Medulla oblongata (tissue), 1 donor: ENCODE data around the gene OBSL1.
A peak's percentile ranks its signal among the peaks of the same experiment; 100 is the strongest.

ENCODE experiments used
- DNase-seq: peaks from one replicate; pipeline ENCODE4 v3.0.0-alpha.2; 2015; ENCODE audit errors: extremely low spot score

Gene OBSL1

GRCh38 chr2:219565130-219566080 is 5.9 kb downstream of the OBSL1 start:
- DNase-seq, result no peak

GRCh38 chr2:219563271-219563928 is 7.9 kb downstream of the OBSL1 start:
- no peak for DNase-seq

DNA sequence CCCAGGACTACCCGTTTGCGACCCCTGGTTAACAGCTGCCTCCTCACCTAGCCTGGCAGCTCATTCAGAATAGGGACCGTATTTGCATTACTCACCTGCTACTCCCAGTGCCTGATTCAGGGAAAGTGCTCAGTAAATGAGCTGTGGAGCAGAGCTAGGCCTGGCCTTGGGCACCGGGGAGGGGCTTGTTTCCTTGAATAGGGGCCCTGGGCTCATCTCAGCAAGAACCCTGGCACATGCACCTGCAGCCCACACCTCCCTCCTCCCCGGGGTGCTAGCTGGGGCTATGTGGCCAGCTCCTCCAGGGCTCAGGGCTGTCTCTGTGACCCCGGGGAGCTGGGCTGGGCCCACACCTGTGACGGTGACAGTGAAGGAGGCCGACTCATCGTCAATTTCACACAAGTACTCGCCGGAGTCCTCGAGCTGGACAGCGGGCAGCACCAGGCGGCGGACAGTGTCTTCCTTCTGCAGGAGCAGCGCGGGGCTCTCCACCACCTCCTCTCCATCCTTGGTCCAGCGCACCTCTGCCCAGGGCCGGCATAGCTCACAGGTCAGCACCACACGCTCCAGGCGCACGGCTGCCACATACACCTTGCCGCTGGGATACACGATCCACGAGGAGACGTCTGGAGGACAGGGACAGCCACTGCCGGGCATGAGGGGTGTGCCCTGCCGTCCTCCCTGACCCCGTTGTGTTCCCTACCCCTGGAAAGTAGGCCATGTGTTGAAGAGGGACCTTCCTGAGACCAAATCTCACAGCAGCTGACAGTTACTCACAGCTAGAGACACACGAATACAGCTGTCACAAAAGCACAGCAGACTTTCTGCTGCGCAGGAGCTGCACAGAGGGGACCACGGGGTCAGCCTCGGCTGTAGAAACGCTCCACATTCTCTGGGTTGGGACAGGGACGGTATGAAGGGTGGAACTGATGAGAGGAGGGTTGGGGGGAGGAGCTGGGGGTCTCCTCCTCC is 9.0 kb downstream of the OBSL1 start:
- no peak for DNase-seq

DNA sequence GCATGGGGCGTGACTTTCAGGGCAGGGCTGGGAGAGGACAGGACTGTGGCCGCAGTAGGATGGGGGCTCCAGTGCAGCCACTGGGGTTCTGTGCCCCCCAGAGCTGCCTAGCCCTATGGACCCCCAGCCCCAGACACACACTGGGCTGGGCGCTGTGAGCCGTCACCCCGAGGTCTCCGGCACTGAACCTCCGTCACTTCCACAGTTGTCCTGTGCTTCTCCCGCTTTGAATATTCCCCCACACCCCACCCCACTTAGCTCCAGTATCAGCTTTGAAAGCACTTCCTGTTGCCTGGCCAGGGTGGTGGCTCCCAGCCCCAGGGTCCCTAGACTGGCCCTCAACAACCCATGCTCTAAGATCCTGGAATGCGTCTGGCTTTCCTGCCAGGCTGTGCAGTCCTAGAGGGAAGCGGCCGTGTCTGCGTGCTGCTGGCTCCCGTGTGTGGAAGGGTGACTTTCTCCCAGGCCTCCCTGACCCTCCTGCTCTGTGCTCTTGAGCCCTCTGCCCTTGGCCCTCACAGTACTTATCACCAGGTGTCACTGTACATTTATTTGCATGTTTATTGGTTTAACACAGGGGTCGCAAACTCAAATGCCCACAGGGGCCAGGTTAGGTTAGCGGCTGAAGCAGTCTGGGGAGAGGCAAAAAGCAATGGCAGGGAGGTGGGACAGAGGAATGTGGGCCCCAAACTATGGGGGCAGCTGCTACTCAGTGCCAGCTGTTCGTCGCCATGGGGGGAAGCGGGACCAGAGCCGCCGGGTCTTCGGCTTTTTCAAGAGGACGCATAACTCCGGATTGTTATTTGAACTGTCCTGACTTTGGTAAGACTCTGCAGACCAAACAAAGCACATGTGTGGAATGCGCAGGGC is 9.9 kb downstream of the OBSL1 start:
- DNase-seq, result no peak

DNA sequence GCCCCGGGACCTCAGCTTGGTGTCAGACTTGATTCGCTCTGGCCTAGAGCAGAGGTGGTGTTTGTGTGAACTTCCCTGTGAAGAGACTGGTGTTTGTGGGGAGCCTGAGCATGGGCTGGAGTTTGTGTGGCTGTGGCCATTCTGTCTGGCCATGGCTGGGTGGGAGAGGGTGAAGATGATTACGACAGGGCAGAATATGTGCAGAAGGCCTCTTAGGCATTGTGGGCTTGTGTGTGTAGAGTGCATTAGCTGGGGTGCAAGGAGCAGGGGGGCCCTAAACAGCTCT is 10.5 kb downstream of the OBSL1 start:
- no peak for DNase-seq

DNA sequence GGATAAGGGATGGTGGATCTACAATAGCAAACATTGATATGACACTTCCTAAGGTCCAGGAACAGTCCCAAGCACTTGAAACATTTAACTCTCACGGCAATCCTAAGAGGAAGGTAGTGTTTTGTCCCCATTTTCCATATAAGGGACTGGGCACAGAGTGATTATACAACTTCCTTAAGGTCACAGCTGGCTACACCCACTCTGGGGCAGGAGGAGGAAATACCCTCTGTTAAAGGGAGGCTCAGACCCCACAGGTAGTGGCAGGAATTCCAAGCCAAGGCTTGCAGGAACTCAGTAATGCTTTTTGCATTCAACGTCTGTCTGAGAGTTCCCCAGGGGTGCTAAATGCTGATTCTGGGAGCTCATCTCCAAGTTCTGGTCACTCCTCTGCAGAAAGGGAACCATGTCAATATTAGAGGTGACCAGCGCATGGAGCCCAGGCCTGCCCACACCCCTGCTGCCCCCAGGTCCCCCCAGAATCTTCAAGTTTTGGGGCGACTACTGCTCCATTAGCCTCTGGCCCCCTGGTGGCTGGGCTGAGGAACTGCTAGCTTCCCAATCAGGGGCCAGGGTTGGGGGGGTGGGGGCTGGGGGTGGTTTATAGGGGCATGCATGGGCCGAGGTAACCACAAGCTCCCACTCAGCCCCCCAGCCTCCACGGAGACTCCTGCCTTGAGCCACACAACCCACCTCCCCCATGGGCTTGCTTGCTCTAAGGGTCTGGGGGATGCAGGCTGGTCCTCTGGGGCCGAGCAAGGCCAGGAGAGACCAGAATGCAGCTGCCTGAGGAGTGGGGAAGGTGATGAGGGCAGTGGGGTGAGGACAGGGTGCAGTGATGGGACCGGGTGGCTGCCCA is 11.1 kb downstream of the OBSL1 start:
- no peak for DNase-seq

- no peak for DNase-seq
Measured at GRCh38 chr2:219559156-219559915, 12.0 kb downstream of the OBSL1 start.

DNA sequence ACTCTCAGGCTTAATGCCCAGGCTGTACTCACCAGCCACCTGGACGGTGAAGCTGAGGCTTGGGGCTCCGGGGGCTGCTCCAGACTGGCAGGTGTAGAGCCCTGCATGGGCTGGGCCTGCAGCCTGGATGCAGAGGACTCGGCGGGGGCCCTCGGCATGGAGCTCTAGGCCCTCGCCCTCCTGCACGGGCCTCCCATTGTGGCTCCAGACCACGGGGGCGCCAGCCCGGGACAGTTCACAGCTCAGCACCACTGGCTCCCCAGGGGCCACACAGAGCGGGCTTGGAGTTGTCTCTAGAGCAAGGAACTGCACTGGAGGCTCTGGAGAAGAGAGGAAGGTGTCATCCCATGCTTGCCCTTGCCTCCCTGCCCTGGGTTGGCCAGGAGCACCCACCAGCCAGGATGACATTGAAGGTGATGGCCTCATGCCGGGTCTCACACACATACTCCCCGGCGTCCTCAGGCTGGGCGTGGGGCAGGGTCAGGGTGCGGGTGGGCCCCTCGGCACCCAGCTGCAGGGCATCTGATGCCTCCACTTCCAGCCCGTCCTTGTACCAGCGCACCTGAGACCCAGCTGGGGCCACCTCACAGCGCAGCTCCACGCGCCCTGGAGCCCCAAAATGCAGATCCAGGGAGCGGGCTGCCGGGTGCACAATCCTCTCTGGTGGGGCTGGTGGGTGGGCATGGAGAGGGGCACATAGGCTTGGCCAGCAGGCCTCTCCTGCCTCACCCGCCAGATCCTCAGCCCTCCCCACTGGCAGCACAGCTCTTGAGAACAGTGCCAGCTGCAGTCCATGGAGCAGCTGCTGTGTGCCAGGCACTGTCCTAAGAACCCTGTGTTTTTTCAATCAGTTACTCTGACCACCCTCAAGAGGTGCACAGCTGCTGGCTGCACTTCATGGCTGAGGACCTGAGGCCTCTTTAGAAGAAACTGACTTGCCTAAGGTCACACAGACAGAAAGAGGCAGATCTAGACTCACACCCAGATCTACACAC is 13.3 kb downstream of the OBSL1 start:
- no peak for DNase-seq

DNA sequence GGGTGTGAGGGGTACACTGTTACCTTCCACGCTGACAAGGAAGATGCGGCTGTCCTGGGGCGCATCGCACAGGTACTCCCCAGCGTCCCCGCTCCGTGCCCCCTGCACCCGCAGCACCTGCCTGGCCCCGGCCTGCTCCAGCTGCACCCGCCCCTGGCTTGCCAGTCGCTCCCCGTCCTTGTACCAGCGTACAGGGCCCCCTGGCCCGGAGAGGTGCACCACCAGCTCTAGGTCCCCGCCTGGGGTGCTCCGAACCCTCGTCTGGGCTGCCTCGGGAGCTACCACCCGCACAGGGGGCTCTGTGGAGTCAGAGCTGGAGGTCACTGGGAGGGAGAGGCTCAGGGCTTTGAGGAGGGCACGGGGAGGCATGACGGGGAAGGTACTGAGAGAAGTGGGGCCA is 14.0 kb downstream of the OBSL1 start:
- DNase-seq, result no peak

- no peak for DNase-seq
Measured at GRCh38 chr2:219556413-219556812, 14.9 kb downstream of the OBSL1 start.

GRCh38 chr2:219555956-219556355 is 15.4 kb downstream of the OBSL1 start:
- no peak for DNase-seq

- DNase-seq, result no peak
Measured at GRCh38 chr2:219554350-219554749, 17.0 kb downstream of the OBSL1 start.

- no peak for DNase-seq
Measured at GRCh38 chr2:219553463-219553963, 17.8 kb downstream of the OBSL1 start.

- DNase-seq, result no peak
Measured at GRCh38 chr2:219553168-219553417, 18.2 kb downstream of the OBSL1 start.

- DNase-seq, result peak; percentile 86
Measured at GRCh38 chr2:219552382-219553167, 18.8 kb downstream of the OBSL1 start.

GRCh38 chr2:219551441-219552381 is 19.6 kb downstream of the OBSL1 start:
- no peak for DNase-seq
